ENCODE data around the gene ABCB9.
A peak's percentile ranks its signal among the peaks of the same experiment; 100 is the strongest.

ABCB9 gene

DNA sequence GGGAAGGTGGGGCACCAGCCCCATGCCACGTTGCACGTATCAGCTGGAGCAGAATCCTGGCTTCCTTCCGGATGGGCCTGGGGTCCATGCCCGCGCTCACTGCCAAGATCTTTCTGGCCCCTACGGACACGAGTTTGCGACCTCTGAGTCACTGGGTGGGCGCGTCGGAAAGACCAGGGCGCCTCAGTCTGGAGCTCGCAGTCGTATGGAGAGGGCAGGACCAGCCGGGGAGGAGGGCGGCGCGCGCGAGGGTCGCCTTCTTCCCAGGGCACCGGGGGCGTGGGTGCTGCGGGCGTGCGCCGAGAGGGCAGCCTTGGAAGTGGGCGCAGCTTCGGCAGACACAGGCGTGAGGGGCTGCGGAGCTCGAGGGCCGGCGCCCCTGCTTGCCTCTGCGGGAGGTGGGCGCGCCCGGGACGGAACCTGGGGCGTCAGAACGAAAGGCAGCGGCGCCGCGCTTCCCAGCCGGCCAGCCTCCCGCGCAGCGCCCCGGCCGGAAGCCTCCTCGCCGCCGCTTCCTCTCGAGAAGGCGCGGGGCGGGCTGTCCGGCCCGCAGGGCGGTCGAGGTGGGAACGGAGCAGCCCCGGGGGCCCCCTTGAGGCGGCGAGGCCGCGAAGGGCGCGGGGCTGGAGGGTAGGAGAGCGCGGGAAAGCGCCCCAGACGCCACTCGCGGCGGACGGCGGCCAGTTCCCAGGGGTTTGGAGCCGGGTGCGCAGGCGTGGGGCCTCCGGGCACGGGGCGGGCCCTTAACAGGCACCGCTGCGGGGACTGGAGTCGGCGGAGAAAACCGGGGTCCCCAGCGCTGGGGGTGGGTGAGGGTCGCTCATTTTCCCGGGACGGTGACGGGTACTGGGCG, 14.1 kb upstream of the ABCB9 start, which contains the start of gene ARL6IP4:
Gene ARL6IP4 (plus strand): TSS at position 499 of the 853 bp plus-strand sequence. CDS start 459 bp downstream, outside the sequence.
- DNase-seq, result no peak

DNA sequence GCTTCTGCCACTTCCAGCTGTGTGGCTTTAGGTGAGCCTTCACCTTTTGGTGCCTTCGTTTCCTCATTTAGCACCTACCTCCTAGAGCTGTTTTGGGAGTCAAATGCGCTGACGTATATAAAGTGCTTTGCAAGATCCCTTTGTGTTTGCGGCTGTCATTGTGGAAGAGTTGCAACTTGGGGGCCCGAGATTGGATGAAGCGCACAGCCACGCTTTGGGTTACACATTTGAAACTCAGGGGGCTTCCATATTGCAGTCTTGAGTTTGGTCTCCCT, 13.6 kb upstream of the ABCB9 start:
- no peak for DNase-seq

DNA sequence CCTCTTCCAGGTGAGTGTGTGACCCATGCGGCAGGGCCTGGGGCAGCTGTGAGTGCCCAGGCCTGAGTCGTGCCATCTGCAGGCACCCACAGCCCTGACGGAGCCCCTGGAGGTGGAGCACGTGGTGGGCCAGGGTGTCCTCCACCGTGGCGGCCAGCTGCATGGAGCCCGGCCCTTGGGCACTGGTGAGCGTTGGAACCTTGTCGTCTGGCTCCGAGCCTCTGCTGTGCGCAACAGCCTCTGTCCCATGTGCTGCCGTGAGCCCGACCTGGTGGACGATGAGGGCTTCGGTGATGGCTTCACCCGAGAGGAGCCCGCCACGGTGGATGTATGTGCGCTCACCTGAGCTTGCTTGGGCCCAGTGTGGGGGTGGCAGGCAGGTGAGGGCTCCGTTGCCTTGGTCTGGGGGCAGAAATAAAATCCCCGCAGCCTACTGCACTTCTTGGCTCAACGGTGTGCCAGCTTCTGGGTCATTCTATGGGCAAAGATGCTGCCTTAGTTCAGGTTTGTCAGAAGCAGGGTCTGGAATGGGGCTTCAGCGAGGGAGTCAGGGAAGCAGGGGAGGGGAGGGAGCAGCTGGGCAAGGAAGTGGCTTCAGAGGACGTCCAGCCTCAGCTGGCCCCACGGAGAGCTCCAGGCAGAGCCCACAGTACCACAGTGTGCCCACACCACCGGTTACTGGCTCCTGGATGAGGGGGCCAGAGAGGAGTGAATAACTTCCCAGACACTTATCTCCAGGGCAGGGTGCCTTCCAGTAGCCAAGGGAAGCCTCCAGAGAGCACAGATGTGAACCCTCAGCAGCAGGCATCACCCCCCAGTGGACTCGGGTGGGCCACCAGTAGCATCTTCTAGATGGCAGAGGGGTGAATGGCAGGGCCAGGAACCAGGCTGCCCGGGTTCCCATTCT, 13.0 kb upstream of the ABCB9 start:
- no peak for DNase-seq

DNA sequence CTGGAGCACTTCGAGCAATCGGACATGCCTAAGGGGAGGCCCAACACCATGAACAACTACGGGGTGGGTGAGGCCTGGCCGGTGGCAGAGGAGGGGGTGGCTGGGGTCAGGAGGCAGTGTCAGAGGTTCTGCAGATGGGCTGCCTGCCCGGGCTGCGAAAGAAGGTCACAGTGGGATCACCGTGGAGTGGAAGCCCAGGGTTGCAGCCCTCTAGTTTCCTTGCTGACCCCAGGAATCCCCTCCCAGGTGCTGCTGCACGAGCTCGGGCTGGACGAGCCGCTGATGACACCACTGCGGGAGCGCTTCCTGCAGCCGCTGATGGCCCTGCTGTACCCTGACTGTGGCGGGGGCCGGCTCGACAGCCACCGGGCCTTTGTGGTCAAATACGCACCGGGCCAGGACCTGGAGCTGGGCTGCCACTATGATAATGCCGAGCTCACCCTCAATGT, 12.3 kb upstream of the ABCB9 start:
- no peak for DNase-seq

DNA sequence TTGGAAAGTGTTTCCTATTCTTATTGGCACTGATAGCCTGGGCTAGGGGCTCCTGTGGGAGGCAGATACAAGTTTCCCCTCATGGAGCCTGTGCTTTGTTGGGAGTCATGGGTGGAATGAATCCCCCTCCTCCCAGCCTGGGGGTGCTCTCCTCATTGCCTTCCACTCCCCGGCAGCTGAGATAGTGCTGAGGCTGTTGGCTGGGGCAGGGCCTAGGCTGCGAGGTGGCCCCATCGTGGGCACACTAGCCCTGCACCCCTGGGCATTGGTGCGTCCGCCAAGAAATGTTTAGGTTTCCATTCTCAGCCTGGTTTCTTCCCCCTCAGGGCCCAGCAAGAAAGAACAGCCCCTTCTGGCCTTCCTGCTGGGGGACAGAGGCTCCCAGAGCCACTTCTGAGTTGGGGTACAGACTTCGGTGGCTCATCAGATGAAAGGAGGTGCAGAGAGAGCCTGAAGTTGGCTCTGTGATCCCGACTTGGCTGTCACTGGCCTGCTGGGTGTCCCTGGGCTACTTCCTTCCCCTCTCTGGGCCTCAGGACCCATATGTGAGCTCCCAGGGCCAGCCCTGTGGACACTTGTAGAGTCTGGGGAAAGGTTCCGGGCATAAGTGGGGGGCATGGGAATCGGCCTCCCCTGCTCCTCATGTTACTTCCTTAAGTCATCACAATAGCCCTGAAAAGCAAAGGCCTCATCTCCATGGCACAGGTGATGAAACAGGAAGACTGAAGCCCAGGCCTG, 11.6 kb upstream of the ABCB9 start:
- DNase-seq, result no peak

DNA sequence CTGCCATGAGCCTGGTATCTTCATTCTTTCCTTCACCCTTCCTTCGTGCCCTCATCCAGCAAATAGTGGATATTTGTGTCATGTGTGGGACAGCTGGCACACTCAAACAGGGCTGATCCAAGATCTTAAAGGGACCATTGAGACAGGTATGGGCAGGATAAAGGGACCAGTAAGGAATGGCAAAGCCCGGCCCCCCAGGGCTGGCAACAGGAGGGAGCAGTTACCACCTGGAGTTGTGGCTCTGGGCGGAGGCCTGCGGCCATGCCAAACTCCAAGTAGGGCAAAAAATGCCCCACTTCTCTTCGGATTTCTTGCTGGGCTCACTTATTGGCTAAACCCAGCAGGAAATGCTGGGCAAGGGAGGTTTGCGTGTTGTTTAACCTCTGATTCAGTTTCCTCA, 10.9 kb upstream of the ABCB9 start:
- DNase-seq, result no peak

DNA sequence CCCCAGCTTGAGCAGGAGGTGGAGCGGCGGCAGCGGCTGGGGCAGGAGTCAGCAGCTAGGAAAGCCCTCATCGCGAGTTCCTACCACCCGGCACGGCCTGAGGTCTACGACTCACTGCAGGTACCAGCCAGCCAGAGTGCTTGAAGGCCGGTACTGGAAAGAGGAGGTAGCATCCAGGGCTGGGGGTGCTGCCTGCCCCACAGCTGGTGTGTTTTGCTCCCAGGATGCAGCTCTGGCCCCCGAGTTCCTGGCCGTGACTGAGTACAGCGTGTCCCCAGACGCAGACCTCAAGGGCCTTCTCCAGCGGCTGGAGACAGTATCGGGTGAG, 10.3 kb upstream of the ABCB9 start:
- DNase-seq, result no peak

DNA sequence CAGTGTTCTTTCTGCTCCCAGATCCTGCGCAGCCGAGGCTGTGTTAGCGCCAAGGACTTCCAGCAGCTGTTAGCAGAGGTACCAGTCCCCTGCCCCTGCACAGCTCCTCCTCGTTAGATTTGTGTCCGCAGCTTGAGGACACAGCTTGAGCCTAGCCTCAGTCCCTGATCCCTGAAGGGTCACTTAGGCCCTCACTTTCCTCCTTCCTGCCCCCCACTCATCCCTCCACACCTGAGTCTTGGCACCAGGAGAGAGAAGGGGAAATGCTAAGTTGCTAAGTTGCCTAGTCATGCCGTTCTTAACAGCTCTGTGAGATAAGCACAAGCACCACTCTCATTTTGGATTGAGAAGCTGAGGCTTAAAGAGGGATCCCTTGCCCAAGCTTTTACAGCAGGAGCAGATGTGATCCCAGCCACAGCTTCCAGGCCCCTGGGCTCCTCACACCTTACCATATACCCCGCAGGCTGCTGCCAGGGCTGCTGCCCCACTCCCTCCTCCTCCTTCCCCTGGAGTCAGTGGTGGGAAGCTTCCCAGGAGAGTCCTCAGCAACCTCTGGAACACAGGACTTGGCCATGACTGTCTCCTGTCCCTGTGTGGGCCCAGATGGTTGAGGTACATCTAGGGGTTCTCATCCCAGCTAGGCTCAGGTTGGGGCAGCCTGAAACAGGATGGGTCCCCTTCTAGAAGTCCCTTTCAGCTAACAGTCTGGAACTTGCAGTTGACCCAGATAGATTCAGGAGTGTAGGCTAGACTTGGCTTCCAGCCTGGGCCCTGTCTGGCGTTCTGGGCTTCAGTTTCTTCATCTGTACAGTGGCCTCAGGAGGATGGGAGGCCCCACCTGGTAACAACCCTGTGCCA, 9.8 kb upstream of the ABCB9 start:
- DNase-seq, result no peak

DNA sequence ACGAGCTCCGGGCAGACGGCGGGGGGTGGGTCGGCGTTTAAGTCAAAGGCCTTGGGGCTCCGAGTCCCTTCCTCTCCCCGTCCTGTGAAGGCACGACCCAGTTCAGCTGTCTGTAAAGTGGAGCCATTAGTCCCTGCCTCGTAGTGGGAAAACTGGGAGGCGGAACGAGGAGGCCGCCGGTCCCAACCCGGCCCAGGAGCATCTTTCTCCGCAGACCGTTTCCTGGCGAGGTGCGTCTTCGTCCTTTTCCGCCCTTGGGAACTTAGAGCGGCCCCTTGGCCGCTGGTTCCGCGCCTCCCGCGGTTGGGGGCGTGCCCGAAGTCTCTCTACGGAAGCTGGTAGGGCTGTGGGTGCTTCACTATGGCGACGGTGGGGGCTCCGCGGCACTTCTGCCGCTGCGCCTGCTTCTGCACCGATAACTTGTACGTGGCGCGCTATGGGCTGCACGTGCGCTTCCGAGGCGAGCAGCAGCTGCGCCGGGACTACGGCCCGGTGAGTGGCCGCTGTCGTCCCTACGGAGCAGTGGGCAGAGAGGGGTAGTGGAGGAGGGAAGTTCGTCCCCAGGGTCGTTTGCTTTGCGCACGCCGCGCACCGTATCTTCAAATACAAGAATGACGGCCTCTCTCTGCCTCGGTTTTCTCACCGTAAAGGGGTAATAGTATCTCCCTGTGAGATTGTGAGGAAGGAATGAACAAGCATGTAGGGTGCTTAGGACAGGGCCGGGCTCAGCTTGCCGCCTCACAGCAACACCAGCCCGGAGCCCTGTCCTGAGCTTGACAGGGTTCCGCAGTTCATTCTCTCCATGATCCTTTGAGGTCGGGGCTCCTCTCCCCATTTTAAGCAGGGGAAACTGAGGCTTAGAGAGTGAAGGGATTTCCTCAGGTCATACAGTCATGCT, 8.9 kb upstream of the ABCB9 start, which contains the start of gene OGFOD2:
Gene OGFOD2 (plus strand): TSS at position 353 of the 898 bp plus-strand sequence. CDS start 8 bp downstream, at position 361.
- DNase-seq, result peak; percentile 73

DNA sequence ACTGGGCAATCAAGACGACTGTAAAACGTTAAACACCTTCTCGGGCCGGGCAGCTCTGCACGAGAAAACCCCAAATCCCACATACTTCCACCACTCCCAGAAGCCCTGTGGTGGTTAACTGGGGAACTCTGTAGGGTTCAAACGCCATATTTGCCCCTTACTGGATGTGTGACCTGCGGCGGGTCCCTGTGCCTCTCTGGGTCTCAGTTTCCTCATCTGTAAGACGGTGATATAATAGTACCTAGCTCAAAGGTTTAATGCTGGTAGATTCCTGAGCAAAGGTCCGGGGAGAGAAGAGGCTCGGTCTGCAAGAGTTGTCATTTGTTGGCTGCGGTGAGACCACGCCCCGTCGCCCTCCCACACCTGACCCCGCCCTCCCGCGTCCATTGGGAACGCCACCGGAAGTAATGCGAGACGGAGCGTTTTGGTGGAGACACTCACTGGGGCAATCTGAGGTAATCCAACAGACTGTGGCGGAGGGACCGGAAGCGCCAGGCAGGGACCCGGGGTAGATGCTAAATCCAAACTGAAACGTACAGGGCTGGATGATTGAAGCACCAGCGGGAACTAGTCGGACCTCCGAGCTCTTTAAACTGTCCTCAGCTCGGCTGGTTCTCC, 8.1 kb upstream of the ABCB9 start:
- peak; percentile 80 for DNase-seq

DNA sequence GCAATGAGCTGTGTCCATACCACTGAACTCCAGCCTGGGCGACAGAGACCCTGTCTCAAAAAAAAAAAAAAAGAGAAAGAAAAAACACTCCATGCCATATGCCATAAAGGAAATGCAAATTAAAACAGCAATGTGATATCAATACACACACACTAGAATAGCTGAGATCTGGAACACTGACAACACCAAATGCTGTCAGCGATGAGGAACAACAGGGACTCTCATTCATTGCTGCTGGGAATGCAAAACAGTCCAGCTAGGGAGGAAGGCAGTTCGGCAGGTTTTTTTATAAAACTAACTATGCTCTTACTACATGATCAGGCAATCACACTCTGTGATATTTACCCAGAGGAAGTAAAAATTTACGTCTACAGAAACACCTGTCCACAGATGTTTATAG, 3.4 kb upstream of the ABCB9 start:
- DNase-seq, result no peak

DNA sequence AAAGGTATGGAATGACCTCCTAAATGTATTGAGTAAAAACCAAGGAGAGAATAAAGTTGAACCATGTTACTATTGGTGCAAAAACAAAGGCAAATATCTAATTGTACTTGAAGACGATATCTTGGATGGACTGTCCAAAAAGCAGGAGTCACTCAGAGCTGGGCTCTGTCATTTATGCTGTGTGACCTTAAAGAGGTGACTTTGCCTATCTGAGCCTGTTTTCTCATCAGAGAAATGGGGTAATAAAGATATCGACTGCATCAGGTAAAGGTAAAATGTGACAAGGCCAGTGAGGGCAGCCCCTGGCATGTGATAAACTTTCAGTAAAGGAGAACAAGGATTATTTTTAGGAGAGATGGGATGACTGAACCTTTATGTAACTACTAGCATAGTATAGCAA, 1.8 kb upstream of the ABCB9 start:
- no peak for DNase-seq

DNA sequence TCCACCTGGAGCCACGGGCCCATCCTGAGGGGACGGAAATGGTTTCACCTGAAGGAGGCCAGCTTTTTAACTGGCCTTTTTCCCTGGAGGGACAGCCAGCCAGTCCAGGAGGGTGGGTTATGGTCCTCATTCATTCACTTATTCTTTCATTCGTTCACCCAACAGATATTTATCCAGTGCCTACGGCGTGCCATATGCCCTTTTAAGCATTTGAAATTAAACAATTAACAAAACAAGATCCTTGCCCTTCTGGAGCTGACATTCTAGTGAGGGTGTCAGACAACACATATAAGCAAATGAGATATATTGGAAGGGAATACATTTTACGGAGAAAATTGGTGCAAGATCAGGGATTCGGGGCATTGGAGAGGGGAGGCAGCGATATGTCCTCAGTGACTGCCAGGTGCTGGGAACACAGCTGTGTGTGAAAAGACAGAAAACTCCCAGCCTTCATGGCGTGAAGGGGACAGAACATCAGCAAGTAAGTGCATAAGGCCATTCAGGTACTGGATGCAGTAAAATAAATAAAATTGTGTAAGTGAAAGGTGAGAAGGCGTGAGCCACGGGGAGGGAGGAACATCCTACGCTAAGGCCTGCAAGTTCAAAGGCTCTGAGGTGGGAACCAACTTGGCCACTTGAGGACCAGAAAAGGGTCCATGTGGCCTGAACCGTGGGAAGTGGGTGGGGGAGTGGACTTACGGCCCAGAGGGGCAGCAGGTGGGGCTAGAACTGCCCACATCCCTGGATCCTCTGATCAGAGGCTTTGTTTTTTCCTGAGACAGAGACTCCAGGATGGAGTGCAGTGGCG, 684 bp upstream of the ABCB9 start:
- DNase-seq, result no peak

DNA sequence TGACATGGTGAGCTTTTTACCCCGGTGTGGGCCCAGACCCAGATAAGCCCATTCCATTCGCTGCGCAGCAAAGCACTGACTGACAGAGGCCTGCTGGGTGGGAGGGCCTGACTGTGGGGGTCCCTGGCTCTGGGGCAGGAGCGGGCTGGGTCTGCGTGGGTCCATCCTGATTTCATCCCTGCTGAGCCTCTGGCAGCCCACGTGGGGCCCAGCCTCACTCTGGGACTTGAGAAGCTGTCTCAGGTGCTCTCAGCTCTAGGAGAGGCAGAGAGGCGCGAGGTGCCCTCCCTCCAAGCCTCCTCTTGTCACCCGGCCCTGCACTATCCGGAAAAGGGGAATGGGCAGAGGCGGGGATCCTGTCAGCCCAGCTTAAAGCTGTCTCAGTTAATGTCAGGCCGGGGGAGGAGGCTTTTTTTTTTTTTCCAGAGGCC, 927 bp downstream of the ABCB9 start:
- DNase-seq, result no peak

DNA sequence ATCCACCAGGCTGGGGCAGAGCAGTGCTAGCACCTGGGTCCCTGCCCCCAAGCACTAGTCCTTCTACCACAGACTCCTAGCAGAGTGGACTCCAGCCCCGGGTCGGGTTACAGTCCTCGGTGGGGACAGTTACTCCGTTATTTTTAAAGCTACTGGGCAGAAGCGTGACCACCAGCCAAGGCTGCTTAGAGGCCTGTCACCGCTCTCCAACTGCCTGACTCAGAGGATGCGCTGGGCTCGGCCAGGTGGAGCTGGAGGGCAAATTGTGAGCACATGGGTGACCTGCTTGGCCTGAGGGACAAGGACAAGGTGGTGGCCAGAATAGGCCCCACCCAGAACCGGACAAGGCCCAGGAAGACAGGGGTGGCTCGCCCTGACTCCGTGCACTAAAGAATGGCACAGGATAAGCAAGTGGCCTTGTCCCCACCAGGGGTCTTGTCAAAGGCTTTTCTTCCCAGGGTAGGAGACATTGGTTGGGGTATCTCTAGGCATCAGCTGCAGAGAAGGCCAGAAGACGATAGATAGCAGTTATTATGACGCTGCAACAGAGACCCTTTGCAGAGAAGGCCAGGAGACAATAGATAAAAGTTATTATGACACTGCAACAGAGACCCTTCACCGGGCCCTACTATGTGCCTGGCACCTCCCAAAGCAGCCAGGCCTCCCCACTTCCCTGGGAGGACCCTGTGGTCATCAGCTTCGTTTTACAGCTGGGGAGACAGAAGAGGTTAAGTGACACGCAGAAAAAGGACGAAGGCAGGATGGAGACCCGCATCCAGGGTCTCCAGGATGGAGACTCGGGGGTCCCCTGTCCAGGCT, 1.6 kb downstream of the ABCB9 start:
- DNase-seq, result no peak

DNA sequence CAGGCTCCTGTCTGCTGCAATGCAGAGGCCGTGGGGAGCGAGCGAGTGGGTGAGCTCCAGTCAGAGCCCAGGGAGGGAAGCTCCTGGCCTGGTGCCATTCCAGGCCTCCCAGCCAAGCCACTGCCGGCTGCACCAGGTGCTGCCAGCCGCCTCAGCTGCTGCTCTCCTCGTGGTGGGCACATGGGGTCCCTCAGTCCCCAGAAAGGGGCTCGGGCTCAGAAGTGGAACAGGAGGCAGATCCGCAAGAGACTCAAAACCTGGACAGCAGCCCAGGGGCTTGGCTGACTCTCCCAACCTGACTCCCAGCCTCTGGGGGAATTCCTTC, 2.4 kb downstream of the ABCB9 start:
- no peak for DNase-seq

DNA sequence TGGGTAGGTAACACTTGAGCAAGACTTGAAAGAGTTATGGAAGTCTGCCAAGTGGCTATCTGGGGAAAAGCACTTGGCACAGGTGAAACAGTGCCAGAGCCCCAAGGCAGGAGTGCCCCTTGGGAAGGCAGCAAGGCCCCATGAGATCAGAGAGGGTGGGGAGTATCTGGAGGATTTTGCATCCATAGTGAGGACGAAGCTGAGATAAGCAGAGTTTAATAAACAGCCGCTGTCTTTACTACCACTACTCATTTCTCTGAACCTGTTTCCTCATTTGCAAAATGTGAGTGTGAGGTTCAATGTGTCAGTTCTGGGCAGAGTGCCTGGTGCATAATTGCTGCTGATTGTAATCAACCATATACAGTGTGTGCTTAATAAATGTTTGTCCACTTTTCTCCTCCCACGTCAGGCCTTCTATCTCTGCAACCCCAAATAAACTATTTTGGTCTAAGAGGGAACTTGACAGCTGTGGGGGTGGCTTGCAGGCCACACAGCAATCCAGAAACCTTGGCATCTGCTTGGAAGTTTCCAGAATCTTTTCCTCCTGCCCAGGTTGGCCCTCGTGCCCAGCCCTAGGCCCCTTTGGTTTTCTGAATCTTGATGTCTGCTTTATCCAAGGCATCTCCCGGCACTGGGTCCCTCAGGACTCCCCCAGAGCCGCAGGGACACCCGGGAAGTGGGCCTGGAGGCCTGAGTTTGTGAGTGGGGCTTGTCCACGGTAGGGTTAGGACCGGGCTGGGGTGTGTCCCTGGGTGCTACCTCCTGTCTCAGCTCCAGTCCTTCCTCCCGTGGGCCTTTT, 4.5 kb downstream of the ABCB9 start:
- peak; percentile 60 for DNase-seq

DNA sequence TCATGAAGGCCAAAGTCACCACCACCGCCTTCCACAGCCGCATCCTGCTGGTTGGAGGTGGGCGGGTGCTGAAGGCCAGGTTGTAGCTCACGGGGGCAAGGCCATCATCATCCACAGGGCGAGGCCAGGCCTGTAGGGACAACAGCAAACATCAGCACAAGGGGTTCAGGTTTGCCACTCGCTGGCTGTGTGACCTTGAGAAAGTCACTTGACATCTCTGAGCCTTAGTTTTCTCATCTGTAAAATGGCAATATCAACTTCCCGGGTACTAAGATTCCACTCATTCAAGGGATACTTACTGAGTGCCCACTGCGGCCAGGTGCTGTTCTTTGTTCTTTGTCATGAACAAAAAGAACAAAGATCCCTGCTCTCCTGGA, 6.1 kb downstream of the ABCB9 start:
- DNase-seq, result no peak

Data from NCI-H1436 treated with DMSO at 0.1 percent for 48 hours (cell line).